RCC 7860 (cell line): ENCODE data around the gene F13A1.
"Not testable (repeated sequence)": the region's sequence is repeated elsewhere in the genome, so short reads cannot be mapped to it uniquely, and the experiment has no call there.

ENCODE experiments used
- DNase-seq: peaks from one replicate; pipeline ENCODE4 v3.0.0-alpha.2; 2015; ENCODE audit warnings: low spot score
- FAIRE-seq: peaks from 2 replicates; lab custom pipeline; 2012; peaks lifted over from hg19 to GRCh38; lab: Jason Lieb, UNC

The F13A1 gene

DNA sequence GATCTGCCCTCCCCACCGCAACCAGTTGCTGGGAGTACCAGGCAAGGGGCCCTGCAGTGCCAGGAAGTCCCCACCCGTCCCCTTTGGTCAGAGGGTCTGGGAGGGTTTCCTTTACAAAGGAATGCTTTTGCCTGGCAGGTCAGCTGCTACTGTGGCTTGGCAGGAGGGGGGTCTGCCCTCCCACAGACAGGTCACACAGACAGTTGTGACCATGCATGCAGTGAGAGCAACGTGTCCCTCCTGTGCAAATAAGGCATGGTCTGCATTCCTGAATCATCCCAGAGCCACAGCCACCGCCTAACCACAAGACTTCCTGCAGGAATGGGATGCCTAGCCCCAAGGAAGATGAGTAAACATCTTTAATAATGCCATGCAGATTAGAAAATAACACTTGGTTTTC, 439 bp upstream of the F13A1 start:
- FAIRE-seq: no peak
- DNase-seq: peak; percentile 58

DNA sequence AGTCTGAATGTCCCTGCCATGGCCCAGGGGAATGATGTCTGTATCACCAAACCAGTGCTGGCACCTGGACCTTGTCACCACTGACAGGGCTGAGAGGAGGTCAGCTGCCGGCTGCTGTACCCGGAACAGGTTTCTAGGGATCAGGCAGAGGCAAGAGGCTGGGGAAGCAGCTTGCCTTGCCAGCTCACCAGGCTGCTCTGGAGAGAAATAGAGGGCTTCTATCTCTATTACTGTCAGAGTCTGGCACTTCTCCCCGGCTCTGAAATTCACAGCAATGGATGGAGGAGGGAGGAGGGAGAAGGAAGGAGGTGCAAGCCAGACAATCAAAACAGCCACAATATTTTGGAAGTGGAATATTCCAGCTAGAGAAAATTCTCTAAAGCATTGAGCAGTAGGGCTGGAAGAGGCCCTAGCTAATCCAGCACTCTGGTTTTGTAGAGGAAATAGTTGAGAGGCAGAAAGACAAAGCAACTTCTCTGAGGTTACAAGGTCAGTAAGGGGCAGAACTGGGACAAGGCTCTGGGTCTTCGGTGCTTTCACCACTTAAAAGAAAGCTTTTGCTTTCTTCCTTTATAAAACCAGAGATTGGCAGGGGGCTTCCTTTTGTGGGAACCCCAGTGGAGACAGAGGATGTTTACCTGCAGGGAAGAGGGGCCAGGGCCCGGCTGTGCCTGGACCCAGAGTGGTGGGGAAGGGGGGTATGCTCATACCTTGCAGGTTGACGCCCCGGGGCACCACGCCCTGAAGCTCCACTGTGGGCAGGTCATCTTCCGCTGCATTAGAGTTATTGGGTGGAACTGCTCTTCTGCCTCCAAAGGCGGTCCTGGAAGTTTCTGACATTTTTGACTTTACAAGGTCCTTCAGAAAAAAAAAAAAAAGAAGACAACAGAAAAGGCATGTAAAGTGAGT, 2.4 kb downstream of the F13A1 start:
- DNase-seq (no peak), FAIRE-seq (no peak)

DNA sequence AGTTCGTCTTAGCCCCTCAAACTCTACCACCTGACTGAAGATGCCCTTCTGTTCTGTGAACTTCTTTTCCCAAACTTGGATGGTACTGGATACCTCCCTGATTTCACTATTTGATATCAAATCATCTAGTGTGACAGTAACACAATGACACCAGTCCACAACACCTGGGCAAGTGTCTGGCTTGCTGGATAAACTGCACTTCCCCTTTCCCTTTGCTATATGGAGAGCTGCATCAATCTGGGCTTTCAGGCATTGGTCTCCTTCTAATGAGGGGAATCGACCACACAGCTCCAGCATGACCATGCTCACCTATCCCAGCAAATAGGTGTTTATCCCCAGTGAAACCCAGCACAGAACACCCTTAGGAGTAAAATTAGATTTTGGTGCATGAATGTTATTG, 3.1 kb downstream of the F13A1 start:
- DNase-seq: no peak
- no peak for FAIRE-seq

DNA sequence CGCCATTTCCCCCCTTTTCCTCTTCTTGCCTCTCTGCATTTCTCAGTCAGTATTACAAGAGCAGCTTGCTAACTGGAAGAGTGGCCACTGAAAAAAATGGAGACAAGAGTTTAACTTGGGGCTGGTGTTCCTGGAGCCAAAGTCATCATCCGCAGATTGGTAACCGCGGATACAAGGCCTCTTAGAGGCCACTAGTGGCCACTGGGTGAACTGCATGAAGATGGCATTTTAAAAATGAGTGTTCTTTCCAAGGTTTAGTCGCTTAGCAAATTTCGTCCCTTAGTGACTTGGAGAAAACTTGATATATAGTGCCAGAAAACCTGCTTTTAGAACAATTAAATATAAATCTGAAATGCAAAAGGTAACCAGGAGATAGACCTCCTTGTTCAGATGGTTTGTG, 4.8 kb downstream of the F13A1 start:
- FAIRE-seq: no peak

DNA sequence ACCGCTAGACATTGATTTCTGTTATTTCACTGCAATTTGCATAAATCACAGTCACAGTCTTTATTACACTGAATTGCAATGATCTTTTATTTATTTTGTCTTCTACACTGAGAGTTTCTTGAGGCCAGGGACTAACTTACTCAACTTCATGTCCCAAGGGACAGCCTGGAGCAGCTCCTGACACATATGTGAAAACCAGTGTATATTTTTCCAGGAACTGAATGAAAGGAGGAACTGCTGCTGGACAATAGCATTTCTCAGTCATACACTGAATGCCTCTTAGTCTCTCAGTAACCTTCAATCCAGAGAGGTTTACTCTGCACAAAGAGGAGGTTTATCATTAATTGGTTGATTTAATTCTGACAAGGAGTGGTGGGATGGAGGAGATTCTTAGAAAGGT, 5.9 kb downstream of the F13A1 start:
- FAIRE-seq (no peak), DNase-seq (no peak)

More for the DNA sequence above, 4.8 kb downstream of the F13A1 start:
- DNase-seq: no peak

DNA sequence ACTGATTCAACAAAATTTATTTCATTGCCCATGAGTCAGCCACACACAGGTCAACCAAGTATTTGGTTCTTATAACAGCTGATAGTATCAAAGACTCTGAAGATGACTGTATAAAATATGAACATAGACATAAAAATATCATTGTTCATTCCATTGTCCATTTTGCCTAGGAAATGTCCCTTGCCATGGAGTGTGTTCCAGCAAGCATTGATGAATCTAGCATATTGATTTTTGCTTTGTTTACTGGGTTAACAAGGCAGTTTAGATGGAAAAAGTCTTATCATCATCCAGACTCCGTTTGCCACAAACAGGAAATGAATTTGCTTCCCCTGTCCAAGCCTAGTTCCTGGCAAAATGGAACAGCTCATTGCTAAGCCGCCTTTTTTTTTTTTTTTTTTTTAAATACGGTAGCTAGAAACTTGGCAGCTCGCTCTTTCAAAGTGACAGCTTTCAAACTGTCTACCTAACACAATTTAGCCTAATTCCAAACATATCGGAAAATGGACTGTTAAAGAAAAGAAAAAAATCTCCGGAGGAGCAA, 7.5 kb downstream of the F13A1 start:
- DNase-seq: no peak
- no peak for FAIRE-seq

DNA sequence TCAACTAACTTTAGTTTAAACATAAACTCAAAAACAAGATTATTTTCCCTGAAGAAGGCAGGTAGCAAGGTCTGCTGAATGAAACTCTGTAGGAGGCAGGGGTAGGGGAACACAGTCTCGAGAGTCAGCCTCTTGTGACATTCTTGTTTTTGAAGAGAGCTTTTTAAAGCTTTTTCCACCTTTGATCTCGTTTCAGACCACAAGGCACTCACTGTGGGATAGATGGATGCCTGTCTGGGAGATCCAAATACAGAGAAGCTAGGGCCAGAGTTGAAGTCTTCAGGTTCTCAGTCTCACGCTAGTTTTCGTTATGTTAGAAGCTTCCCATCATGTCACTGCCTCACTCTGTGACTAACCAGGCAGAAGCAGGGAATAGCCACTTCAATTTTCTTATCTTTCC, 14.9 kb downstream of the F13A1 start:
- DNase-seq: no peak
- no peak for FAIRE-seq

DNA sequence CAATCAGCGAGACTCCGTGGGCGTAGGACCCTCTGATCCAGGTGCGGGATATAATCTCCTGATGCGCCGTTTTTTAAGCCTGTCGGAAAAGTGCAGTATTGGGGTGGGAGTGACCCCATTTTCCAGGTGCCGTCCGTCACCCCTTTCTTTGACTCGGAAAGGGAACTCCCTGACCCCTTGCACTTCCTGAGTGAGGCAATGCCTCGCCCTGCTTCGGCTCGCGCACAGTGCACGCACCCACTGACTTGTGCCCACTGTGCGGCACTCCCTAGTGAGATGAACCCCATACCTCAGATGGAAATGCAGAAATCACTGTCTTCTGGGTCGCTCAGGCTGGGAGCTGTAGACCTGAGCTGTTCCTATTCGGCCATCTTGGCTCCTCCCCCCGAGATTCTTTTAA, 20.1 kb downstream of the F13A1 start:
- DNase-seq, FAIRE-seq: not testable (repeated sequence)

DNA sequence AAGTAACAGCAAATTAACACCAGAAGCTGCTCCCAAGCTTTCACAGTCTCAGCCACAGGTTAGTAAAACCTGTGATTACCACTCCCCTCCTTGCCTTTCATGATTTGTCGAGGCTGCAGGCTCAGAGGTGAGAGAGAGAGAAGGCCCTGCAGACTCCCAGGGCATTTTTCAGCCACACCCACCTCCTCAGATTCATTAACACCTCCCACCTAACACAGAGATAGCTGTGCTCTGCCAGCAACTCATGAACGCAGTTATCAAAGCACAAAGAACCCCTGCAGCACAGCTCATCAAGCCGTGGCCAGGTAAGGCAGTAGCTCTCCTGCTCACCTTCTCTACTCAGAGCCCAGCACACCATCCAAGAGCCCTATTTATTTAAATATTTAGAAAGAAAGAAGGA, 27.1 kb downstream of the F13A1 start:
- no peak for FAIRE-seq

DNA sequence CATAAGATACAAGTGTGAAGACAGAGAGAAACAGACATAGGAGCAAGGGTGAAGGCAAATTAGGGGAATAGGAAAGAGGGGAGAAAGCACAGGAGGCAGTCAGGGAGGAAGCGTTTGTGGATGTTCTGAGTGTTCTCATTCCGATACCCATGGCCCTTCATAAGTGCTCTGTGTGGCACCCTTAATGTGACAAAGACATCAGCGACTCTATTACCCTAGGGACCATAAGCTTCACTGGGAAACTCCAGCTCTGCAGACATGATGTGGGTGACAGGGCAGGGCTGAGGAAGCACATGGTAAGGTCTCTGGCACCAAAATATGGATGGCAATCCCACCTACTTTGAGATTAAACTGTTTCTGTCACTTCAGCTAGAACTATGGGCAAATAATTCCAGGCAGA, 33.0 kb downstream of the F13A1 start:
- DNase-seq (no peak), FAIRE-seq (no peak)

More for the DNA sequence above, 27.1 kb downstream of the F13A1 start:
- DNase-seq: no peak

DNA sequence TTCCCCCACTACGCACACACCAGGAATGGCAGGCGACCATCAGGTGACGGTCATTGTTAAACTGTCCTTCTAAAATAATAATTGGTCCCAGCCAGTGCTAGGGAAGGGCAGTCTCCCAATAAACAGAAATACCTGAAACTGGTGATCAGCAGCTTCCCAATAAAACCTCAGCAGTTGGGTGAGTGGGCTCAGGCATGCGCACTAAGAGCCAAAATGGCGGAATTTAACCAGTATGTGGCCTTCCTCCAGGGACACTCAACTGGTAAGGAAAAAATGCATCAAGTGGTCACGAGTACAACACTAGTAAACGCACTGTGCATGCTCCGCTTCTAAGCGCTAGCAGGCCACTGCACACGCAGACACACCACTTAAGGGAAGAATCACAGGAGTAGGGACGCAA, 34.8 kb downstream of the F13A1 start:
- FAIRE-seq: no peak
- DNase-seq: no peak

DNA sequence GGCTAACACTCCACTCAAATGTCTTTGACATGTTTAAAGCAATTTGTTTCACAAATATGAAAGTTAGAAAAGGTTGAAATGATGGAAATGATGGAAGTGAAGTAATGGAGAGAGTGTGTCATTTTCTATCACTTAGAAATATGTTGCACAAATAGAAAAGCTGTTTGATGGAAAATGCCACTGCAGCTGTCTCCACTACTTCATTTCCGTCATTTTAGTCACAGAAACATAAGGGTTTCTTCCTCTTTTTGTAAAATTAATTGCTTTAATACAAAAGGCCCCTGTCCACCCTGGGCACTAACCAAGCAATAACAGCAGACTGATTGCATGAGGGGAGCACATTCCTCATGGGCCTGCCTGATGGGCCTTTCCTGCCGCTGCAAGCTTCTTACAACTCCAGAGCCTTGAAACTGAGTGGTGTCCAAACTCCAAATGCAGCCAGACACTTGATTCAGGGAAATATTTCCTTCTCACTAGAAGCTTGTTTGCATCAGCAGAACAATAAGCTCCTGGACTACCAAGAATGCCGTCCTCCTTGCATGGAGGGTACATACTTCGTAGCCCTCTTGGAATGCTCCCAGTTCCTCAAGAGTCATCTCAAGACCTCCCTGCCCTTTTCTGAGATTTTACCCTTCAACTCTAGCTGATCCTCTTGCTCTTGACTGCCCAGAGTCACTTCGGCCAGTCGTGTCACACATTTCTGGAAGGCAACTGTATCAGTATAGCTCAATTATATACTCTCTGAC, 36.1 kb downstream of the F13A1 start:
- DNase-seq: no peak

DNA sequence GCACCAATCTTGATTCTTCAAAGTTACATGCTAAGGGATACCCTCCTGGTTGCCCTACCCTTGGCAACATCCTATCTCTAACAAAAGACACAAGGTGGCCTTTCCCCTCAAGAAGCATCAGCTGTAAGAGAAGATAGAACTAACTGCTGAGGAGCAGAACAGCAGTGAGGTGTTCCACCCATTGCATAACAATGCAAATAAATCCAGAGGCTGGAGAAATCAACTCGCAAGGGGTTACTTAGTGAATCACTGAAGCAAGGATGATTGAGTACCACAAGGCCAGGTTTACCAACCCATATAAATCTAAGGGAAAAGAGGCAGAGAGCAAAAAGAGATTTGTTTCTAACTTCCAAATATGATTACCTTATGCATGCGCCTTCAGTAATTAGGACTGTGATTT, 36.7 kb downstream of the F13A1 start:
- no peak for FAIRE-seq
- no peak for DNase-seq

More for the DNA sequence above, 36.1 kb downstream of the F13A1 start:
- FAIRE-seq: no peak

DNA sequence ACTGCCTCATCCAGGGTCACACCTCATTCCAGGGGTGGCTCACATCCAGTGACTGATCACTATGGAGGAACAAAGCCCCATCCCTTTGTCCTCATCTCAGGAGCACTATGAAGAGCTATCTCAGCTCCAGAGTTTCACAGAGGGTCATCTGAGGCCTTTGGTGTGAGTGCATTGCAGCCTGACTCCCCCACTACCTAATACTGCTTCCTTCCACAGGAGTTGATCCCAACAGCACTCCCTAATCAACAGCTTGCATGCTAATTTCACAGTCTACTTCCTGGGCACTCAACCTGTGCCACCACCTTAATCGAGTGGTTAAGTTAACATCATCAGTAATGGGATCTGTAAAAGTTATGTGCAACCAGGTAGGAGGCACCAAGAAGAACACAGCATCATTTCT, 37.7 kb downstream of the F13A1 start:
- DNase-seq (no peak), FAIRE-seq (no peak)

DNA sequence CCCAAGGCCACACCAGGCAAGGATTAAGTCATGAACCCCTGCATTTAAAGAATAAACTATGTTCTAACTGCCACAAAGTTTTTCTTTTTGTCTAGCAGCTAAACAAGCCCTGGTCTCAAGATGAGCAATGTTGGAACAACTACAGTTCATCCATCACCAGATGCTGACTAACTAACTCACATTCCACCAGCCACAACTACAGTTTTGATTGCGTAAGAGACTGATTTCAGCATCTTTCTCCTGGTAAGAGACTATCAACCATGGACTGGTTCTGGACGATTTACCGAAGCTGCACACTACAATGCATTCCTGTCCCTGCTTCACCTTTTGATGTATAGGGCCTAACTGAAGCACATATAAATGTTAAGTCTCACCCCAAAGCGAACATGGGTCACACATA, 43.0 kb downstream of the F13A1 start:
- no peak for DNase-seq
- no peak for FAIRE-seq

DNA sequence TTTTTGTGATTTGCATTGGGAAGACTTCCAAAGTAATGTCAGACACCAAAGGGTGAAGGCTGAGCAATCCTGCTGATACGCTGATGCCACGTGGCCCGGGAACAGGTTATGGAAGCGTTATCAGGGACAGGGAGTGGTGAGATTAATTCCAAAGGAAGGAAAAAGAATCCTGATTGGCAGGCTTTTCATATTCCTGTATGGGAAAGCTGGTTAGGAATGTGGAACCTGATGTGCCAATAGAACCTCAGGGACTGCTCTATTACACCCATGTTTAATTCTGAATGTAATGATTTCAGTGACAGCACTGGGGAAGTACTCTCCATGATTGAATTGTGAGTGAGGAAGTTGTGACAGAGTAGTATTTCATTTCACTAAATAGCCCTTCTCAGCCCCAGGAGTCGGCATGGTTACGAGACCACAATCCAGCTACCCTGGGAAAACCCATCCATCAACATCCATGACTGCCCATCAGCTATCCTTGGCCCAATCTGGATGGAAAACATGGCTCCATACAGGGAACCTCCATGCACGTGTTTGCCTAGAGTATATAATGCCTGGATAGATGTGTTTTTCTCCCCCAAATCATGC, 49.4 kb downstream of the F13A1 start:
- no peak for FAIRE-seq
- no peak for DNase-seq

DNA sequence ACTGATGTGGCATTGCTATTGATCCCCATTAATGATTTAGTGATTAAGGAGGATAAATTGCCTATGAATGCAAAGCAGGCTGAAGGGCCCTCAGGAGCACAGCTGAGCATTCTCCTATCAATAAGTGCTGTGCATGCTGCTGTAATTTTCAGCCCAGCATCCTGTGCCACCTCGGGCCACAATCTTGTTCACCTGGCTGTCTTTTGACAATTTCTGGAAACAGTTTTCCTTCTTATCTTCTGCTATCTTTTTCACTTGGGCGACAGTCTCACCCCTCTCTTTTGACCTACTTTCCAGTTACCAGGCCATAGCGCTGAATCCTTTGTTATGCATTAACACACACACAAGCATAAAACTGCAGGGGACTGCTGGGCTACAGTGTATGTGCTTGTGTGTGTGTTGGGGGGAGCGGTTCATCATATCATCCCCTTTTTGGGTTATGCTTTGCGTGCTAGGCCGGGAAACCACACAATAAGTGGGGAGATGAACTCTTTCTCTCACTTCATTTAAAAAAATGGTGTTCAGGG, 60.2 kb downstream of the F13A1 start:
- DNase-seq (no peak), FAIRE-seq (no peak)

DNA sequence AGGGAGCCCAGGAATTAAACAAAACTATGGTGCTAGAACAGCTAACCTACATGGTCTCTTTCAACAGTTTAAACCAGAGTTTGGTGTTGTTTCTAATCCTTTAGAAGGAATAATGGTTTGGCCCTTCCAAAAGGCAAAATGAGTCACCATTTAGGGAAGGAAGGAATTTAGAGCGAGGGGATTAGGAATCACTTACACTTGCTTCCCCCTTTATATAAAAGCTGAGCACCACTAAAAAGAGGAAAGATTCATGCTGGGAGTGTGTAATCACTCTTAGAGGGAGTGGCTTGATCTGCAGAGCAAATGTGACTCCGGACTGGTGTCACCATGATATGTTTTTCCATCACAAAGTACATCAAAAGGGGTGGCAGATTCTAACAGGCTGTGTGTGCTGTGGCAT, 63.6 kb downstream of the F13A1 start:
- DNase-seq (no peak), FAIRE-seq (no peak)

DNA sequence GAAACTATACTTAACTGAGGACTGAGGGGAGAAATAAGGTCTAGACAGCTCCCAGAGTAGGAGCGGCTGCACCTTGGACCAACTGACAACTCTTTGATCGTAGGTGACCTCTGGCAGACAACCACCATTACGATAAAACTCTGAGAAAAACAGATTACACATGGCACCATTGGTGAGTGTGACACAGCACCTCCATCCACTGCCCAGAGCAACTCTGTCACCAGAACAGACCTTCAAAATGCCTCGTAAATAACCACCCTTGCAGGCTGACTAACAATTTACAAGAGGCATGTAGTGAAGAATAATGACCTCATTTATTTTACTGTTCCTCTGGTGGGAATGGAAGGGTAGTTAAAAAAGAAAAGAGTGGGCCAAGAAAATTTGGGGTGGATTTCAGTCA, 64.2 kb downstream of the F13A1 start:
- FAIRE-seq (no peak), DNase-seq (no peak)

DNA sequence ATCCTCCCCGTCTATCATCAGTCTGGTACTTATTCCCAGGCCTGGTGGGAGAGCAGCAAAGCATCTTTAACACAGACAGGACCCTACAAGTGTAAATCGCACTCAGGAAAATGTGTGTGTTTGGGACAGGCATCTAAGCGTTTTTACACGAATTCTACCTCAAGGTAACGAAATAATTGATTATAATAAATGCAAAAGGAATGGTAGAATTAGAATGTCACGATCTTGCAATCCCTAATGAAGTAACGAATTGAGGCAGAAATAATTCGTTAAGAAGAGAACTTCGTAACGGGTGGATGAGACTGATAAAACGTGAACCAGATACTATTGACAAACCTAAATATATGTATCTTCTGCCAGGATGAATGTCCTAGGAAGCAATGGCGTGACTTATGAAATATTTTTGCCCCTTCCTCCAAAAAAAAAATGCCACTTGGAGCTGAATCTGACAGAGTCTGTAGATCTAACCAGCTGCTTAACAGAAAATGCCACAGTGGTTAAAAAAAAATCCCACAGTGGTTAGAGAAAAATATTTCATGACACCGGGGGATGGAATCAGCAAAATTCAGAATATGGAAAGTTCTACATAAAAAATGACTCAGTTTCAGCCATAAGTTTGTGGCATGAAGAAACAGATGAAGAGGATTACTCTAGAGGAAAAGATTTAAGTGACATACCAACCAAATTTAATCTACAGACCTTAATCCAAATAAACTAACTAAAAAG, 68.7 kb downstream of the F13A1 start:
- DNase-seq (no peak), FAIRE-seq (no peak)

DNA sequence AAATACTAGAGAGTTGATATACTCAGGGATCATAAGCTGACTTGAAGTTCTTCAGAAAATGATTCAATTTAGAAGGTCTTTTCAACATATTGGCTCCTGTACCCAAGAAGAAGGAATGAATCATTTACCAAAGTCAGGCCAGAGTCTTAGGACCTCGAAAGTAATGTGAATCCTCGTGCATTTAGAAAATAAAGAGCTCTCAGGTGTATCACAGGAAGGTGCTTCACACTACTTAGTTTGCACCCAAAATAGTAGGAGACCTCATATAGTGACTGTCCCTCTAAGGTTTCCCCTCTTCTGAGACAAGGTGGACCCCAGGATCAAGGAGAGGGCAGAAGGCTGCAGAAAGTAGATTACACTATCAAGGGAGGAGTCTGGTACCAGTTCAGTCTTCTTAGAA, 71.8 kb downstream of the F13A1 start:
- no peak for DNase-seq
- FAIRE-seq: no peak
